Right ventricle myocardium superior (tissue), 1 donor: ENCODE measurements around the gene ANKDD1B. TPM values are rescaled to one million over a fixed set of nuclear protein-coding genes. Genes with fewer than 3 reads are reported as not detected.
A peak's percentile ranks its signal among the peaks of the same experiment; 100 is the strongest.
"Not testable (repeated sequence)": the region's sequence is repeated elsewhere in the genome, so short reads cannot be mapped to it uniquely, and the experiment has no call there.

Experiments
- ATAC-seq: fragments of 200-7000 bp; cut with Tn5 transposase; one replicate; pipeline ENCODE4 v1.9.1; 2020; ENCODE audit warnings: mild to moderate bottlenecking; ENCODE audit not compliant: poor library complexity
- DNase-seq: peaks from one replicate; pipeline ENCODE4 v3.0.0-alpha.2; 2020
- intact Hi-C: fragments of 100-400 bp; cut with DNase I; formaldehyde crosslinking; loops from one replicate; pipeline ENCODE4 v1.11.2; 2022
- long read RNA-seq: library from polyadenylated mRNA; unstranded; transcript quantifications from one replicate; pipeline ENCODE4 v2.0.0, GENCODE V29; 2021
- total RNA-seq: library from RNA; stranded (reverse); fragmentation: NEBNext Ultra II Directional; extraction: Animal tissue kit (Norgen Biotek cat#: 25700); gene quantifications from one replicate; pipeline ENCODE4 v1.2.1, GENCODE V29; 2021
- donor health status: DM: no; HTN: yes; CAD: no; lungs with severe emphysema.

ANKDD1B gene
- total RNA-seq, result not detected
- long read RNA-seq, partial matches to known transcripts, result 0 of 1 reads
- long read RNA-seq, other reads (novel, unspliced or antisense), result 1 of 1 reads

- intact Hi-C loops, result no loop called here
- DNase-seq, result peak; percentile 46
- peak; percentile 59 for ATAC-seq
Measured at GRCh38 chr5:75611311-75612225, at the start of gene ANKDD1B. TSS of gene ANKDD1B (plus strand) at chr5:75611453. CDS start at chr5:75611635, 182 bp downstream.

GRCh38 chr5:75565991-75566709 lies 45.1 kb upstream of the ANKDD1B start:
- ATAC-seq, result peak; percentile 31

GRCh38 chr5:75566710-75567309 lies 44.4 kb upstream of the ANKDD1B start:
- peak; percentile 98 for ATAC-seq
- DNase-seq, result no peak
- intact Hi-C loops, result loop anchor here (10.0 kb wide), 1 partner anchor 52 kb away; the partner anchor contains the start of genes CERT1 and POLK

More at GRCh38 chr5:75565991-75566709, 45.1 kb upstream of the ANKDD1B start:
- not testable (repeated sequence) for DNase-seq
- intact Hi-C loops, result loop anchor here (10.0 kb wide), 1 partner anchor 51 kb away; the partner anchor contains the start of genes CERT1 and POLK

GRCh38 chr5:75567710-75568109 lies 43.5 kb upstream of the ANKDD1B start:
- intact Hi-C loops, result loop anchor here (10.0 kb wide), 1 partner anchor 53 kb away; the partner anchor contains the start of genes CERT1 and POLK
- ATAC-seq, result peak; percentile 61

GRCh38 chr5:75568202-75568601 lies 43.1 kb upstream of the ANKDD1B start:
- intact Hi-C loops, result loop anchor here (10.0 kb wide), 1 partner anchor 53 kb away; the partner anchor contains the start of genes CERT1 and POLK
- DNase-seq (no peak), ATAC-seq (no peak)

More at GRCh38 chr5:75567710-75568109, 43.5 kb upstream of the ANKDD1B start:
- no peak for DNase-seq

- intact Hi-C loops, result no loop called here
- no peak for DNase-seq
- no peak for ATAC-seq
Measured at GRCh38 chr5:75571547-75571946, 39.7 kb upstream of the ANKDD1B start.

GRCh38 chr5:75574791-75575190 lies 36.5 kb upstream of the ANKDD1B start:
- intact Hi-C loops, result no loop called here
- ATAC-seq (no peak), DNase-seq (no peak)

GRCh38 chr5:75578280-75578679 lies 33.0 kb upstream of the ANKDD1B start:
- ATAC-seq, DNase-seq, intact Hi-C loops: not testable (repeated sequence)

- no peak for ATAC-seq
- intact Hi-C loops, result no loop called here
- DNase-seq, result no peak
Measured at GRCh38 chr5:75584641-75585040, 26.6 kb upstream of the ANKDD1B start.

GRCh38 chr5:75588666-75589065 lies 22.6 kb upstream of the ANKDD1B start:
- no peak for DNase-seq
- intact Hi-C loops, result no loop called here
- ATAC-seq, result no peak

GRCh38 chr5:75600535-75600934 lies 10.7 kb upstream of the ANKDD1B start:
- no peak for ATAC-seq
- intact Hi-C loops, result no loop called here
- DNase-seq, result no peak

GRCh38 chr5:75601567-75601966 lies 9.7 kb upstream of the ANKDD1B start:
- ATAC-seq (no peak), DNase-seq (no peak)
- intact Hi-C loops, result no loop called here

- DNase-seq (no peak), ATAC-seq (no peak)
- intact Hi-C loops, result no loop called here
Measured at GRCh38 chr5:75601996-75602395, 9.3 kb upstream of the ANKDD1B start.

GRCh38 chr5:75603371-75603770 lies 7.9 kb upstream of the ANKDD1B start:
- ATAC-seq (no peak), DNase-seq (no peak)
- intact Hi-C loops, result no loop called here

GRCh38 chr5:75603821-75604220 lies 7.4 kb upstream of the ANKDD1B start:
- intact Hi-C loops, result no loop called here
- DNase-seq (no peak), ATAC-seq (no peak)

GRCh38 chr5:75607341-75607740 lies 3.9 kb upstream of the ANKDD1B start:
- ATAC-seq, intact Hi-C loops, DNase-seq: not testable (repeated sequence)

GRCh38 chr5:75608870-75609269 lies 2.4 kb upstream of the ANKDD1B start:
- DNase-seq (no peak), ATAC-seq (no peak)
- intact Hi-C loops, result no loop called here

GRCh38 chr5:75610201-75610600 lies 1.1 kb upstream of the ANKDD1B start:
- ATAC-seq (no peak), DNase-seq (no peak)
- intact Hi-C loops, result no loop called here

- DNase-seq, intact Hi-C loops: not testable (repeated sequence)
- ATAC-seq, result peak; percentile 13
Measured at GRCh38 chr5:75610859-75611310, 368 bp upstream of the ANKDD1B start.
